Ovary (tissue), 9 donors: ENCODE results near the gene SRCAP. TPM values are rescaled to one million over a fixed set of nuclear protein-coding genes. Genes with fewer than 3 reads are reported as not detected.

ENCODE experiments used
- DNase-seq, 5 donors: peaks; one replicate each; pipeline ENCODE4 v3.0.0-alpha.2; 2019 to 2020
- H3K27ac ChIP-seq, 2 donors: fragments of 200-600 bp; one replicate each; pipeline versions ENCODE4 v1.5.1 to v1.8.0; 2019 to 2022
- H3K27me3 ChIP-seq: fragments of 200-600 bp; one replicate; pipeline ENCODE4 v1.8.0; 2022
- H3K36me3 ChIP-seq: fragments of 200-600 bp; sonication (generic); one replicate; pipeline ENCODE4 v1.5.1; 2019
- H3K4me1 ChIP-seq: one replicate; pipeline ENCODE4 v1.8.1; 2013; ENCODE audit warnings: mild to moderate bottlenecking, moderate library complexity; ENCODE audit not compliant: insufficient read depth
- H3K4me3 ChIP-seq: fragments of 200-600 bp; sonication (generic); one replicate; pipeline ENCODE4 v1.5.1; 2017
- H3K9me3 ChIP-seq, 2 donors: fragments of 200-600 bp in 1 of 2; sonication (generic) in 1 of 2; one replicate each; pipeline versions ENCODE4 v1.5.1 to v1.8.1; 2013 to 2019; ENCODE audit warnings: mild to moderate bottlenecking in 1 of 2, moderate library complexity in 1 of 2
- EP300 ChIP-seq: sonication (generic); formaldehyde crosslinking; IDR thresholded peaks from one replicate; pipeline ENCODE4 v1.6.1; 2017; ENCODE audit warnings: antibody characterized with exemption
- POLR2A ChIP-seq: fragments of 450-650 bp; IDR thresholded peaks from one replicate; pipeline ENCODE4 v1.6.1; 2017; ENCODE audit warnings: antibody characterized with exemption, mild to moderate bottlenecking, moderate library complexity
- WGBS, 3 donors: extraction: QIAGEN DNeasy Blood & Tissue Kit in 1 of 3; methylation state at CpG; one replicate each; pipeline versions ENCODE4 v1.1.5 to v1.1.7; 2013 to 2017; 5-methylcytosine and 5-hydroxymethylcytosine counted together
- intact Hi-C, 4 donors: fragments of 100-400 bp; cut with DNase I; formaldehyde crosslinking; loops; one replicate each; pipeline versions ENCODE4 v1.11.0 to v1.15.1; 2022 to 2023
- polyA plus RNA-seq, 2 donors: library from polyadenylated mRNA; stranded (reverse); fragments of 200-250 nt in 1 of 2; fragments of 350-450 nt in 1 of 2; fragmentation: Illumina TruSeq in 1 of 2; extraction: RNeasy Lipid Tissue Mini Kit (QIAGEN cat#74804) in 1 of 2; gene quantifications; one replicate each; pipeline ENCODE4 v1.2.3, GENCODE V29; 2013 to 2014
- total RNA-seq, 7 donors: library from RNA; depleted of rRNA in 2 of 7; stranded (reverse); fragments of >200 nt in 2 of 7; fragmentation: NEBNext Ultra II Directional in 3 of 7; extraction: Animal tissue kit (Norgen Biotek cat#: 25700) in 3 of 7; gene quantifications; one replicate each; pipeline versions ENCODE4 v1.1.0 to v1.2.4, GENCODE V29; 2016 to 2023
- TF ChIP-seq, protein P1 (sequence below), 3 donors: fragments of 450-650 bp in 2 of 3; fragments of 200-600 bp in 1 of 3; IDR thresholded peaks; one replicate each; pipeline versions ENCODE4 v1.5.1 to v1.8.0; 2016 to 2022; ENCODE audit warnings: antibody characterized with exemption in 3 of 3, mild to moderate bottlenecking in 1 of 3
- donor health status: DM: no; HTN: no; CAD: no; lungs with moderate emphysema.
- donor health status: DM: no; HTN: no; CAD: no.
- donor health status: Bipolar disorder and iron deficiency.
- donor health status: DM: yes; HTN: yes; CAD: no.
- donor health status: DM: no; HTN: no; CAD: no.
- donor health status: DM: yes; HTN: yes; CAD: no.

The SRCAP gene
- total and polyA plus RNA-seq, 9 donors: 11.4 to 73.1 (median 46.1) TPM

DNA sequence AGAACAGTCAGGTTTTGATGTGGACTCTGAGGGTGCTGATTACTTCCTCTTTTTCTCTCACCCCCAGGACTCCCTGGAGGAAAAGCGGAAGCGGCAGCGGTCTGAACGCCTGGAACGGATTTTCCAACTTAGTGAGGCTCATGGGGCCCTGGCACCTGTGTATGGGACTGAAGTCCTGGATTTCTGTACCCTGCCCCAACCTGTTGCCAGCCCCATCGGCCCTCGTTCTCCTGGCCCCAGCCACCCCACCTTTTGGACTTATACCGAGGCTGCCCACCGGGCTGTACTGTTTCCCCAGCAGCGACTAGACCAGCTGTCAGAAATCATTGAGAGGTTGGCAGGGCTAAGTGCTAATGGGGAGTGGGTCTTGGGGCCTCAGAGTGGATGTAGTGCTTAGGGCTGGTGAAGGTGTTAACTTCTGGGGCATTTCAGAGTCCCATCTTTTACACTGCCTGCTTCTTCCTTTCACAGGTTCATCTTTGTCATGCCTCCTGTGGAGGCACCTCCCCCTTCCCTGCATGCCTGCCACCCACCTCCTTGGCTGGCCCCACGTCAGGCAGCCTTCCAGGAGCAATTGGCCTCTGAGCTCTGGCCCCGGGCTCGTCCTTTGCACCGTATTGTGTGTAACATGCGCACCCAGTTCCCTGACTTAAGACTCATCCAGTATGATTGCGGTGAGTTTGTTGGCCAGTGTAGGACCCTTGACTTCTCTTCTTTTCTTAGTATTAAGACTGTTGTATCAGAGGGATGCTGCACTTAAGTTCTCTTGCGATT is 30.1 kb downstream of the SRCAP start:
- H3K9me3 ChIP-seq: no peaks in the 10 kb centered on the region
- TF ChIP-seq POLR2A (no peak), EP300 (no peak)
- TF ChIP-seq, protein P1, sequence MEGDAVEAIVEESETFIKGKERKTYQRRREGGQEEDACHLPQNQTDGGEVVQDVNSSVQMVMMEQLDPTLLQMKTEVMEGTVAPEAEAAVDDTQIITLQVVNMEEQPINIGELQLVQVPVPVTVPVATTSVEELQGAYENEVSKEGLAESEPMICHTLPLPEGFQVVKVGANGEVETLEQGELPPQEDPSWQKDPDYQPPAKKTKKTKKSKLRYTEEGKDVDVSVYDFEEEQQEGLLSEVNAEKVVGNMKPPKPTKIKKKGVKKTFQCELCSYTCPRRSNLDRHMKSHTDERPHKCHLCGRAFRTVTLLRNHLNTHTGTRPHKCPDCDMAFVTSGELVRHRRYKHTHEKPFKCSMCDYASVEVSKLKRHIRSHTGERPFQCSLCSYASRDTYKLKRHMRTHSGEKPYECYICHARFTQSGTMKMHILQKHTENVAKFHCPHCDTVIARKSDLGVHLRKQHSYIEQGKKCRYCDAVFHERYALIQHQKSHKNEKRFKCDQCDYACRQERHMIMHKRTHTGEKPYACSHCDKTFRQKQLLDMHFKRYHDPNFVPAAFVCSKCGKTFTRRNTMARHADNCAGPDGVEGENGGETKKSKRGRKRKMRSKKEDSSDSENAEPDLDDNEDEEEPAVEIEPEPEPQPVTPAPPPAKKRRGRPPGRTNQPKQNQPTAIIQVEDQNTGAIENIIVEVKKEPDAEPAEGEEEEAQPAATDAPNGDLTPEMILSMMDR (IDR thresholded peaks at IDR 0.05): no peak
- no peak overlapping the region for H3K27ac ChIP-seq
- intact Hi-C loops: loop anchor here in 2 of 4 donors (10.0 kb wide), 2 partner anchors 56 to 594 kb away; partner anchors contain the start of gene ZNF629 (in 1 of the 2)
- H3K27me3 ChIP-seq: no peaks in the 10 kb centered on the region
- no peaks in the 10 kb centered on the region for H3K36me3 ChIP-seq
- H3K4me1 ChIP-seq: no peaks in the 10 kb centered on the region
- WGBS, 3 donors: 84 to 86% (median 85%) methylated on average over 17 of the region's 17 CpGs
- DNase-seq: no peak
- H3K4me3 ChIP-seq: no peak overlapping the region

DNA sequence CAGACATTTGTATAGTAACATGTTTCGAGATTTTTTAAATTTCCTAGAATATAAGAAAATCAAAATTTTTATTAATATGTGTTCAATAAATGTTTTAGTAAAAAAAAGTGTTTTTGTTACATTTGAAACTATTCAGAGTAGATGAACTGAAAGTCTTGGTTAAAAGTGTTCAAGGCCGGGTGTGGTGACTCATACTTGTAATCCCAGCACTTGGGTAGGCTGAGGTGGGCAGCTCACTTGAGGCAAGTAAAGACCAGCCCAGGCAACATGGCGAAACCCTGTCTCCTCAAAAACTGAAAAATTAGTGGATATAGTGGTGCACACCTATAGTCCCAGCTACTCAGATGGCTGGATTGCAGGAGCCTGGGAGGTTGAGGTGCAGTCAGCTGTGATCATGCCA is 32.4 kb downstream of the SRCAP start:
- intact Hi-C loops: no loop called here
- TF ChIP-seq, protein P1 (IDR thresholded peaks at IDR 0.05): no peak
- TF ChIP-seq EP300 (no peak), POLR2A (no peak)
- H3K4me1 ChIP-seq: no peaks in the 10 kb centered on the region
- no peaks in the 10 kb centered on the region for H3K36me3 ChIP-seq
- no peak for DNase-seq
- no peaks in the 10 kb centered on the region for H3K27me3 ChIP-seq
- no peak overlapping the region for H3K4me3 ChIP-seq
- no peaks in the 10 kb centered on the region for H3K9me3 ChIP-seq
- H3K27ac ChIP-seq: no peak overlapping the region
- 77 to 90% (median 79%) methylated on average over 3 of the region's 3 CpGs for WGBS, 3 donors

DNA sequence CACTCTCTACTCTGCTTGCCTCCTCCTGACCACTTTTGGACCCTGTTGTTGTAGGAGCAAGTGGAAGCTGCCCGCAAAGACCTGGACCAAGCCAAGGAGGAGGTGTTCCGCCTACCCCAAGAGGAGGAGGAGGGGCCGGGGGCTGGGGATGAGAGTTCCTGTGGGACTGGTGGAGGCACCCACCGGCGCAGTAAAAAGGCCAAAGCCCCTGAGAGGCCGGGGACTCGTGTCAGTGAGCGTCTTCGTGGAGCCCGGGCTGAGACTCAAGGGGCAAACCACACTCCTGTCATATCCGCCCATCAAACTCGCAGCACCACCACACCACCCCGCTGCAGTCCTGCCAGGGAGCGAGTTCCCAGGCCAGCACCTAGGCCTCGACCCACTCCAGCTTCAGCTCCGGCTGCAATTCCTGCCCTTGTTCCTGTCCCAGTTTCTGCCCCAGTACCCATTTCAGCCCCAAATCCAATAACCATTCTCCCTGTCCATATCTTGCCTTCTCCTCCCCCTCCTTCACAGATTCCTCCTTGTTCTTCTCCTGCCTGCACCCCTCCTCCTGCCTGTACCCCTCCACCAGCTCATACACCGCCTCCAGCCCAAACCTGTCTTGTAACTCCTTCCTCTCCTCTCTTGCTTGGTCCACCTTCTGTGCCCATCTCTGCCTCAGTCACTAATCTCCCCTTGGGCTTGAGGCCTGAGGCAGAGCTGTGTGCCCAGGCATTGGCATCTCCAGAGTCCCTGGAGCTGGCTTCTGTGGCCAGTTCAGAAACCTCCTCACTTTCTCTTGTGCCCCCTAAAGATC is 38.2 kb downstream of the SRCAP start:
- Histone ChIP-seq H3K27me3 (no peaks in the 10 kb centered on the region), H3K4me3 (no peak overlapping the region), H3K4me1 (peaks cover 4% of the 10 kb centered on the region), H3K27ac (no peak overlapping the region), H3K36me3 (no peaks in the 10 kb centered on the region), H3K9me3 (no peaks in the 10 kb centered on the region)
- 87 to 90% (median 90%) methylated on average over 17 of the region's 17 CpGs for WGBS, 3 donors
- peak in 1 of 5 donors; percentile 33 for DNase-seq
- intact Hi-C loops: no loop called here
- no peak for TF ChIP-seq POLR2A

DNA sequence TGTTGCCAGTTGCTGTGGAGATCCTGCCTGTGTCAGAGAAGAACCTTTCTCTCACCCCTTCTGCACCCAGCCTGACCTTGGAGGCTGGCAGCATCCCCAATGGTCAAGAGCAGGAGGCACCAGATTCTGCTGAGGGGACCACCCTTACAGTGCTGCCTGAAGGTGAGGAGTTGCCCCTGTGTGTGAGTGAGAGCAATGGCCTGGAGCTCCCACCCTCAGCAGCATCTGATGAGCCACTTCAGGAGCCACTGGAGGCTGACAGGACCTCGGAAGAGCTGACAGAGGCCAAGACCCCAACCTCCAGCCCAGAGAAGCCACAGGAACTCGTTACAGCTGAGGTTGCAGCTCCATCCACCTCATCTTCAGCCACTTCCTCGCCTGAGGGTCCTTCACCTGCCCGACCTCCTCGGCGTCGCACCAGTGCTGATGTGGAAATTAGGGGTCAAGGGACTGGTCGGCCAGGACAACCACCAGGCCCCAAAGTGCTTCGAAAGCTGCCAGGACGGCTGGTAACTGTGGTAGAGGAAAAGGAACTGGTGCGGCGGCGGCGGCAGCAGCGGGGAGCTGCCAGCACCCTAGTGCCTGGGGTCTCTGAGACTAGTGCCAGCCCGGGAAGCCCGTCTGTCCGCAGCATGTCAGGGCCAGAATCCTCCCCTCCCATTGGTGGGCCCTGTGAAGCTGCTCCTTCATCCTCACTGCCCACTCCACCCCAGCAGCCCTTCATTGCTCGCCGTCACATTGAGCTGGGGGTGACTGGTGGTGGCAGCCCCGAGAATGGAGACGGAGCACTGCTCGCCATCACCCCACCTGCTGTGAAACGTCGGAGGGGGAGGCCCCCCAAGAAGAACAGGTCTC is 39.0 kb downstream of the SRCAP start:
- intact Hi-C loops: no loop called here
- H3K9me3 ChIP-seq: no peaks in the 10 kb centered on the region
- H3K27me3 ChIP-seq: no peaks in the 10 kb centered on the region
- DNase-seq: peak in 1 of 5 donors; percentile 31
- H3K36me3 ChIP-seq: no peaks in the 10 kb centered on the region
- H3K4me1 ChIP-seq: peaks cover 4% of the 10 kb centered on the region
- H3K27ac ChIP-seq: no peak overlapping the region
- WGBS, 3 donors: 77 to 91% (median 84%) methylated on average over 22 to 25 of the region's 25 CpGs
- no peak for TF ChIP-seq POLR2A
- no peak for TF ChIP-seq EP300
- TF ChIP-seq, protein P1 (IDR thresholded peaks at IDR 0.05): no peak
- no peak overlapping the region for H3K4me3 ChIP-seq
